ENCODE measurements around the gene CENPM.

- TF ChIP-seq, protein P1, sequence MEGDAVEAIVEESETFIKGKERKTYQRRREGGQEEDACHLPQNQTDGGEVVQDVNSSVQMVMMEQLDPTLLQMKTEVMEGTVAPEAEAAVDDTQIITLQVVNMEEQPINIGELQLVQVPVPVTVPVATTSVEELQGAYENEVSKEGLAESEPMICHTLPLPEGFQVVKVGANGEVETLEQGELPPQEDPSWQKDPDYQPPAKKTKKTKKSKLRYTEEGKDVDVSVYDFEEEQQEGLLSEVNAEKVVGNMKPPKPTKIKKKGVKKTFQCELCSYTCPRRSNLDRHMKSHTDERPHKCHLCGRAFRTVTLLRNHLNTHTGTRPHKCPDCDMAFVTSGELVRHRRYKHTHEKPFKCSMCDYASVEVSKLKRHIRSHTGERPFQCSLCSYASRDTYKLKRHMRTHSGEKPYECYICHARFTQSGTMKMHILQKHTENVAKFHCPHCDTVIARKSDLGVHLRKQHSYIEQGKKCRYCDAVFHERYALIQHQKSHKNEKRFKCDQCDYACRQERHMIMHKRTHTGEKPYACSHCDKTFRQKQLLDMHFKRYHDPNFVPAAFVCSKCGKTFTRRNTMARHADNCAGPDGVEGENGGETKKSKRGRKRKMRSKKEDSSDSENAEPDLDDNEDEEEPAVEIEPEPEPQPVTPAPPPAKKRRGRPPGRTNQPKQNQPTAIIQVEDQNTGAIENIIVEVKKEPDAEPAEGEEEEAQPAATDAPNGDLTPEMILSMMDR (IDR thresholded peaks at IDR 0.05): no peak
- no peak for TF ChIP-seq ZFX (IDR thresholded peaks at IDR 0.05; ENCODE audit: borderline replicate concordance)
These were observed 23.2 kb downstream of the CENPM start for GRCh38 chr22:41923595-41924276.

Measured in 22Rv1 (cell line).